HL-60 (cell line): ENCODE data around the gene DLK2.

Experiments
- DNase-seq, 2 experiments: peaks; one replicate each; pipeline ENCODE4 v3.0.0-alpha.2; 2010 to 2020; ENCODE audit warnings: low read depth in 1 of 2, low spot score in 1 of 2
- H3K27ac ChIP-seq: fragments of 250-450 bp; sonication (Bioruptor Pico); replicated peaks from 2 replicates; pipeline ENCODE4 v1.5.1; 2020; ENCODE audit warnings: mild to moderate bottlenecking, moderate library complexity
- H3K27me3 ChIP-seq: fragments of 250-450 bp; sonication (Bioruptor Pico); 2 replicates; pipeline ENCODE4 v1.5.1; 2021; ENCODE audit warnings: mild to moderate bottlenecking, moderate library complexity; ENCODE audit not compliant: insufficient read depth, poor library complexity, severe bottlenecking
- H3K4me3 ChIP-seq: replicated peaks from 2 replicates; pipeline ENCODE4 v1.5.1; 2011; ENCODE audit warnings: mild to moderate bottlenecking, control low read depth, low read length; ENCODE audit not compliant: insufficient read depth
- CTCF ChIP-seq: IDR thresholded peaks from one replicate; pipeline ENCODE4 v1.5.1; 2011; ENCODE audit warnings: low read length, control low read depth, inconsistent platforms; ENCODE audit not compliant: insufficient read depth
- GABPA ChIP-seq: IDR thresholded peaks from 2 replicates; pipeline ENCODE4 v1.6.1; 2012; ENCODE audit warnings: low read depth
- POLR2AphosphoS5 ChIP-seq: IDR thresholded peaks from 2 replicates; pipeline ENCODE4 v1.6.1; 2012; ENCODE audit warnings: low read depth
- REST ChIP-seq: IDR thresholded peaks from 2 replicates; pipeline ENCODE4 v1.6.1; 2012; ENCODE audit warnings: low read depth; ENCODE audit not compliant: insufficient replicate concordance
- SPI1 ChIP-seq: IDR thresholded peaks from 2 replicates; pipeline ENCODE4 v1.6.1; 2012; ENCODE audit warnings: low read depth, mild to moderate bottlenecking, borderline replicate concordance

DLK2 gene

GRCh38 chr6:43434943-43435342 is 20.4 kb downstream of the DLK2 start:
- H3K27ac ChIP-seq = no peak overlapping the region
- no peaks in the 10 kb centered on the region for H3K27me3 ChIP-seq
- no peak for DNase-seq
- no peak for TF ChIP-seq GABPA
- no peak for TF ChIP-seq CTCF
- TF ChIP-seq POLR2AphosphoS5 = no peak
- TF ChIP-seq SPI1 = no peak
- TF ChIP-seq REST = no peak
- no peak overlapping the region for H3K4me3 ChIP-seq

DNA sequence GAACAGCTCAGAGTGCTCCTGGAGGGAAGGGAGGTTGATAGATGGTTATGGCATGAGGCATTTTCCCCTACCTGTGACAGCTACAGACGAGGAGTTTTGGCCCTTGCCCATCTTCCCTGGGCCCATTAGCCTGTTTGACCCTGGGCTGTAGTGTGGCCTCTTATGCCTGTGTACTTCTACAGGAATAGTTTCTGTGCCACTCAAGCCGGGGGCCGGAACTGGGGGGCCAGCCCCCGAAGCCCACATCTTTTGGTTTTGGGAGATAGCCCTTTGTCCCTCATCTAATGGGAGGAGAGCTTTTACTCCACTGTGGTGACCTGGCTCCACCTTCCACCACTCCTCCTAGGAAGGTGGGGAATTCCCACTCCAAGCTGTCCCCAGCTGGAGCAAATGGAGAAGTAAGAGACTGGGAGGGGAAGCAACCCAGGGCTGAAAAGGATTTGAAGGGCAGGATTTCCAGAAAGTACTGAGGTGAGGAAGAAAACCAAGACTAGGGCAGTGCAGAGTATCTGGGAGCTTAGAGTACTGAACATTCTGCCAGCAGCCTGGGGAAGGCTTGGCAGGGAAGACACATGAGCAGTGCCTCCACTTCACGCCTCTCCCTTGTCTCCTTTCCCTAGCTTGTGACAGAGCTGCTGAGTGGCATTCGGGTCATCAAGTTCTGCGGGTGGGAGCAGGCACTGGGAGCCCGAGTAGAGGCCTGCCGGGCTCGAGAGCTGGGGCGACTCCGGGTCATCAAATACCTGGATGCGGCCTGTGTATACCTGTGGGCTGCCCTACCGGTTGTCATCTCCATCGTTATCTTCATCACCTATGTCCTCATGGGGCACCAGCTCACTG is 21.1 kb downstream of the DLK2 start:
- Histone ChIP-seq H3K27me3 (no peaks in the 10 kb centered on the region), H3K4me3 (no peak overlapping the region), H3K27ac (no peak overlapping the region)
- no peak for DNase-seq
- TF ChIP-seq SPI1 = no peak
- no peak for TF ChIP-seq GABPA
- TF ChIP-seq CTCF = no peak
- TF ChIP-seq POLR2AphosphoS5 = no peak
- TF ChIP-seq REST = no peak

DNA sequence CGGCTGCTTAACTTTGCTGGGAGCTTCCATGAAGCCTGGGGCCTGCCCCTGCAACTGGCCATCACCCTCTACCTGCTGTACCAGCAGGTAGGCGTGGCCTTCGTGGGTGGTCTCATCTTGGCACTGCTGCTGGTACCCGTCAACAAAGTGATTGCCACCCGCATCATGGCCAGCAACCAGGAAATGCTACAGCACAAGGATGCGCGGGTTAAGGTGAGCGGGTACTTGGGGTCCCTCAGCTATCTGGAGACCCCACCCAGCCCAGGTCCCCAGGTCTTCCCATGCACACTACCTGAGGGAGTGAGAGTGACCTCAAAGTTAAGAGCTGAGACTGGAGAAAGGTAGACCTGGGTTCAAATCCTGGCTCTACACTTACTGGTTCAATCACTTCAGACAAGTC is 22.2 kb downstream of the DLK2 start:
- DNase-seq = no peak
- TF ChIP-seq REST (no peak), POLR2AphosphoS5 (no peak), GABPA (no peak), SPI1 (no peak), CTCF (no peak)
- Histone ChIP-seq H3K27ac (no peak overlapping the region), H3K4me3 (no peak overlapping the region), H3K27me3 (no peaks in the 10 kb centered on the region)
